K562 (cell line): ENCODE measurements around the gene GATAD2B. TPM values are rescaled to one million over a fixed set of nuclear protein-coding genes. Genes with fewer than 3 reads are reported as not detected.
A peak's percentile ranks its signal among the peaks of the same experiment; 100 is the strongest.

Source experiments
- BRCA1 ChIP-seq, 2 experiments: fragments of 450-650 bp in 1 of 2; sonication (generic) in 1 of 2; formaldehyde crosslinking in 1 of 2; IDR thresholded peaks; 2 replicates each; pipeline versions ENCODE4 v1.5.0 to v1.6.1; 2017 to 2020; ENCODE audit warnings: mild to moderate bottlenecking in 1 of 2, missing genetic modification reagents in 1 of 2
- FOXA1 ChIP-seq: fragments of 450-650 bp; IDR thresholded peaks from 2 replicates; pipeline ENCODE4 v1.6.1; 2016; ENCODE audit warnings: mild to moderate bottlenecking, borderline replicate concordance
- FOXP1 ChIP-seq: sonication (generic); formaldehyde crosslinking; IDR thresholded peaks from 2 replicates; pipeline ENCODE4 v1.8.0; 2022; ENCODE audit warnings: mild to moderate bottlenecking, missing genetic modification reagents
- GABPA ChIP-seq: fragments of 200-800 bp; sonication (Bioruptor generic); conservative IDR thresholded peaks from 2 replicates; pipeline ENCODE4 v1.6.1; 2016; ENCODE audit warnings: low read depth, missing genetic modification characterization, missing compliant biosample characterization
- HCFC1 ChIP-seq: IDR thresholded peaks from 2 replicates; pipeline ENCODE4 v1.6.1; 2012; ENCODE audit warnings: low read depth, low read length, improper control_type of control experiment
- HNRNPH1 ChIP-seq: fragments of 200-400 bp; formaldehyde crosslinking; optimal IDR thresholded peaks from 2 replicates; pipeline ENCODE3; 2017; ENCODE audit warnings: low read depth, mild to moderate bottlenecking, low read length, moderate library complexity
- JUNB ChIP-seq: fragments of 450-650 bp; formaldehyde crosslinking; conservative IDR thresholded peaks from 2 replicates; pipeline ENCODE4 v1.4.0; 2020; ENCODE audit warnings: mild to moderate bottlenecking
- LCOR ChIP-seq: sonication (generic); formaldehyde crosslinking; IDR thresholded peaks from 2 replicates; pipeline ENCODE4 v1.8.0; 2022; ENCODE audit warnings: mild to moderate bottlenecking, missing genetic modification reagents
- MAFF ChIP-seq: IDR thresholded peaks from 2 replicates; pipeline ENCODE4 v1.6.1; 2012; ENCODE audit warnings: low read length, improper control_type of control experiment
- MEF2A ChIP-seq: IDR thresholded peaks from 2 replicates; pipeline ENCODE4 v1.6.1; 2011; ENCODE audit warnings: low read depth, mild to moderate bottlenecking, low read length, moderate library complexity; ENCODE audit not compliant: control insufficient read depth
- MTA1 ChIP-seq: fragments of 450-650 bp; IDR thresholded peaks from 2 replicates; pipeline ENCODE4 v1.6.1; 2017; ENCODE audit warnings: borderline replicate concordance
- NCOA6 ChIP-seq: fragments of 450-650 bp; IDR thresholded peaks from 2 replicates; pipeline ENCODE4 v1.6.1; 2017; ENCODE audit warnings: mild to moderate bottlenecking
- NFYB ChIP-seq: IDR thresholded peaks from 2 replicates; pipeline ENCODE4 v1.6.1; 2011; ENCODE audit warnings: mild to moderate bottlenecking, moderate library complexity; ENCODE audit not compliant: insufficient read length; ENCODE audit errors: extremely low read depth
- NR2F6 ChIP-seq: fragments of 450-650 bp; formaldehyde crosslinking; IDR thresholded peaks from 2 replicates; pipeline ENCODE4 v1.4.0; 2020; ENCODE audit warnings: mild to moderate bottlenecking
- RAD21 ChIP-seq, 2 experiments: fragments of 250-450 bp in 1 of 2; fragments of 450-650 bp in 1 of 2; sonication (Bioruptor Pico) in 1 of 2; formaldehyde crosslinking in 1 of 2; IDR thresholded peaks in 1 of 2; conservative IDR thresholded peaks in 1 of 2; 2 replicates each; pipeline versions ENCODE4 v1.4.0 to v1.8.0; 2020 to 2022; ENCODE audit warnings: mild to moderate bottlenecking in 2 of 2, moderate library complexity in 1 of 2
- RBM17 ChIP-seq: fragments of 200-400 bp; formaldehyde crosslinking; IDR thresholded peaks from 2 replicates; pipeline ENCODE4 v1.6.1; 2017; ENCODE audit warnings: low read depth, mild to moderate bottlenecking, low read length, borderline replicate concordance
- SMAD2 ChIP-seq: fragments of 150-350 bp; IDR thresholded peaks from 2 replicates; pipeline ENCODE4 v1.6.1; 2014; ENCODE audit warnings: low read depth, mild to moderate bottlenecking, low read length
- SMARCB1 ChIP-seq: IDR thresholded peaks from 2 replicates; pipeline ENCODE4 v1.6.1; 2011; ENCODE audit warnings: improper control_type of control experiment, low read depth; ENCODE audit not compliant: insufficient read length
- THRAP3 ChIP-seq: fragments of 450-650 bp; IDR thresholded peaks from 2 replicates; pipeline ENCODE4 v1.6.1; 2016; ENCODE audit warnings: mild to moderate bottlenecking, inconsistent platforms, borderline replicate concordance
- ZKSCAN1 ChIP-seq: fragments of 150-350 bp; IDR thresholded peaks from 2 replicates; pipeline ENCODE4 v1.6.1; 2016; ENCODE audit warnings: low read depth, low read length
- ZNF134 ChIP-seq: fragments of 250-450 bp; sonication (Bioruptor Pico); conservative IDR thresholded peaks from 2 replicates; pipeline ENCODE4 v1.4.0; 2020
- ZNF232 ChIP-seq: sonication (generic); formaldehyde crosslinking; IDR thresholded peaks from 2 replicates; pipeline ENCODE4 v1.8.0; 2022; ENCODE audit warnings: mild to moderate bottlenecking, missing genetic modification reagents
- ZNF324 ChIP-seq: fragments of 250-450 bp; sonication (Bioruptor Pico); IDR thresholded peaks from 2 replicates; pipeline ENCODE4 v1.4.0; 2020; ENCODE audit warnings: mild to moderate bottlenecking
- ZNF644 ChIP-seq: fragments of 200-800 bp; sonication (Bioruptor generic); IDR thresholded peaks from 2 replicates; pipeline ENCODE4 v1.6.1; 2016; ENCODE audit warnings: low read depth, missing genetic modification characterization, missing compliant biosample characterization
- ZNF695 ChIP-seq: fragments of 450-650 bp; formaldehyde crosslinking; IDR thresholded peaks from 2 replicates; pipeline ENCODE4 v1.4.0; 2020; ENCODE audit warnings: mild to moderate bottlenecking, moderate library complexity
- ZSCAN29 ChIP-seq: fragments of 450-650 bp; IDR thresholded peaks from 2 replicates; pipeline ENCODE4 v1.6.1; 2017
- polyA plus RNA-seq, 8 experiments: library from polyadenylated mRNA; depleted of rRNA in 4 of 8; stranded (reverse) in 5 of 8; unstranded in 3 of 8; fragments of >200 nt; fragmentation: Nextera tagmentation in 2 of 8; fragmentation: Illumina TruSeq in 1 of 8; extraction: Ambion mirVana in 2 of 8; extraction: Trizol in 1 of 8; gene quantifications; 2 replicates each; pipeline versions ENCODE4 v1.2.1 to v1.2.3, GENCODE V29; 2011 to 2014; ENCODE audit warnings: inconsistent platforms in 1 of 8, missing spikeins in 1 of 8
- total RNA-seq, 7 experiments: library from RNA; depleted of rRNA in 6 of 7; stranded (reverse); fragments of >200 nt in 6 of 7; fragmentation: Illumina TruSeq in 2 of 7; extraction: Trizol in 2 of 7; gene quantifications; 2 replicates each; pipeline versions ENCODE4 v1.2.1 to v1.2.3, GENCODE V29; 2011 to 2021; ENCODE audit warnings: low replicate concordance in 1 of 7
- TF ChIP-seq, protein P1 (sequence below): sonication (generic); formaldehyde crosslinking; IDR thresholded peaks from 2 replicates; pipeline ENCODE4 v1.8.0; 2022; ENCODE audit warnings: mild to moderate bottlenecking, low read depth, missing genetic modification reagents
- TF ChIP-seq, protein P2 (sequence below), 2 experiments: fragments of 450-650 bp; IDR thresholded peaks; 2 replicates each; pipeline ENCODE4 v1.6.1; 2016

Gene GATAD2B
- total and polyA plus RNA-seq, 9 of the 15 experiments (the other 6 are each of a cell fraction or from before 2014, with no cell fraction given): 1.5 to 40.2 (median 4.9) TPM

DNA sequence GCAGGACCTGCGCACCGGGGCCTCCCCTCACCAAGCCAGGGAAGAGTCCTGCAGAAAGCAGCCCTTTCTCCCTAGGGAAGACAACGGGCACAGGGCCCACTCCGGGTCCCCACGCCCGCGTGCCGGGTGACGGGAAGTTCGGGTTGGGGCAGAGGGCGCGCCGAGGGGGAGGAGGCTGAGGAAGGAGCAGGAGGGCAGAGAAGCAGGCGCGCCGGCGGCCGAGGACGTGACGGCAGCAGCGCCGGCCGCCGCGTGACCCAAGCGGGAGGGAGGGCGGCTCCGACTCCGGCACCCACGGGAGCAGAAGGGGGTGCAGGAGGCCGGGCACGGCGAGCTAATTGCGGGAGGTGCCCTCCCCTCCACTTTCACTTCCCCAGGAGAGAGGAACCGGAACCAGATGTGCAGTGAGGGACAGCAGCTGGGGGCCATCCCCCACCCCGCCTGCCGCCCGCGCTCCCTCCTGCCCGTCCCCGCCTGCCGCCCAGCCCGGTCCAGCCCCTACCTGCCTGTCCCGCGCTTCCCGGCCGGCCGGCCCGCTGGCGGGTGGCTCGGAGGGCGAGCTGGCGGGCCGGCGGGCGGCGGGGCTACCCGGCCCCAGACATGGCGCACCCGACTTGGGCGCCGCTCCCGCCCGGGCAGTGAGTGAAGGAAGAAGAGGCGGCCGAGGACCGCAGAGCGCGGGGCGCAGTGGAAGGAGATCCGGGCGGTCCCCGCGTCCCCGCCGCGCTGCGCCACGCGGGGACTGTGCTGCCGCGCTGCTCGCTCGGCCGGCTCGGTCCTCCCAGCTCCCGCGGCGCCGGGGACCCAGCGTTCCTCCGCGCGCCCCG, 23.2 kb upstream of the GATAD2B start (continued):
- TF ChIP-seq GABPA (peak; percentile 89), NCOA6 (no peak), BRCA1 (IDR thresholded peaks at IDR 0.05) (no peak), BRCA1 (CRISPR knock-in tag; IDR thresholded peaks at IDR 0.05) (no peak), THRAP3 (no peak), ZSCAN29 (no peak), ZNF232 (CRISPR knock-in tag) (0 out of 2 replicates have a peak, but pooled peaks have one; percentile 17), RAD21 (CRISPR knock-in tag; conservative IDR thresholded peaks at IDR 0.05 in 1 of 2, IDR thresholded peaks at IDR 0.05 in 1 of 2) (no peak), JUNB (no peak), NFYB (no peak), MAFF (no peak), ZNF324 (CRISPR knock-in tag) (no peak), MEF2A (no peak), SMARCB1 (no peak), NR2F6 (no peak), FOXP1 (CRISPR knock-in tag) (no peak; the same call in 1 of the 2 replicates), HCFC1 (no peak), ZNF695 (CRISPR knock-in tag) (no peak), ZNF134 (no peak), ZNF644 (tag) (no peak), HNRNPH1 (no peak), LCOR (CRISPR knock-in tag) (no peak), ZKSCAN1 (no peak), RBM17 (no peak), FOXA1 (no peak), SMAD2 (no peak), MTA1 (no peak)
- TF ChIP-seq, protein P1, sequence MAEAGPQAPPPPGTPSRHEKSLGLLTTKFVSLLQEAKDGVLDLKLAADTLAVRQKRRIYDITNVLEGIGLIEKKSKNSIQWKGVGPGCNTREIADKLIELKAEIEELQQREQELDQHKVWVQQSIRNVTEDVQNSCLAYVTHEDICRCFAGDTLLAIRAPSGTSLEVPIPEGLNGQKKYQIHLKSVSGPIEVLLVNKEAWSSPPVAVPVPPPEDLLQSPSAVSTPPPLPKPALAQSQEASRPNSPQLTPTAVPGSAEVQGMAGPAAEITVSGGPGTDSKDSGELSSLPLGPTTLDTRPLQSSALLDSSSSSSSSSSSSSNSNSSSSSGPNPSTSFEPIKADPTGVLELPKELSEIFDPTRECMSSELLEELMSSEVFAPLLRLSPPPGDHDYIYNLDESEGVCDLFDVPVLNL (CRISPR knock-in tag): no peak
- TF ChIP-seq, protein P2, sequence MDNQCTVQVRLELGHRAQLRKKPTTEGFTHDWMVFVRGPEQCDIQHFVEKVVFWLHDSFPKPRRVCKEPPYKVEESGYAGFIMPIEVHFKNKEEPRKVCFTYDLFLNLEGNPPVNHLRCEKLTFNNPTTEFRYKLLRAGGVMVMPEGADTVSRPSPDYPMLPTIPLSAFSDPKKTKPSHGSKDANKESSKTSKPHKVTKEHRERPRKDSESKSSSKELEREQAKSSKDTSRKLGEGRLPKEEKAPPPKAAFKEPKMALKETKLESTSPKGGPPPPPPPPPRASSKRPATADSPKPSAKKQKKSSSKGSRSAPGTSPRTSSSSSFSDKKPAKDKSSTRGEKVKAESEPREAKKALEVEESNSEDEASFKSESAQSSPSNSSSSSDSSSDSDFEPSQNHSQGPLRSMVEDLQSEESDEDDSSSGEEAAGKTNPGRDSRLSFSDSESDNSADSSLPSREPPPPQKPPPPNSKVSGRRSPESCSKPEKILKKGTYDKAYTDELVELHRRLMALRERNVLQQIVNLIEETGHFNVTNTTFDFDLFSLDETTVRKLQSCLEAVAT (IDR thresholded peaks at IDR 0.05): no peak
